ENCODE results near the gene NUP214. TPM values are rescaled to one million over a fixed set of nuclear protein-coding genes. Genes with fewer than 3 reads are reported as not detected.
"Not testable (repeated sequence)": the region's sequence is repeated elsewhere in the genome, so short reads cannot be mapped to it uniquely, and the experiment has no call there.

The NUP214 gene
- total RNA-seq, 1 donor from 2014 or later: 24.7 TPM

GRCh38 chr9:131098391-131099101 lies 26.8 kb upstream of the NUP214 start:
- Histone ChIP-seq H3K27me3 (ENCODE audit: low read depth) (peaks cover 58% of the 10 kb centered on the region), H3K4me1 (peaks cover 86% of the 10 kb centered on the region), H3K36me3 (no peaks in the 10 kb centered on the region), H3K4me3 (peak overlapping the region; percentile 78), H3K27ac (replicated peaks) (peak overlapping the region; percentile 87), H3K9me3 (replicated peaks) (no peaks in the 10 kb centered on the region)
- TF ChIP-seq, protein P1, sequence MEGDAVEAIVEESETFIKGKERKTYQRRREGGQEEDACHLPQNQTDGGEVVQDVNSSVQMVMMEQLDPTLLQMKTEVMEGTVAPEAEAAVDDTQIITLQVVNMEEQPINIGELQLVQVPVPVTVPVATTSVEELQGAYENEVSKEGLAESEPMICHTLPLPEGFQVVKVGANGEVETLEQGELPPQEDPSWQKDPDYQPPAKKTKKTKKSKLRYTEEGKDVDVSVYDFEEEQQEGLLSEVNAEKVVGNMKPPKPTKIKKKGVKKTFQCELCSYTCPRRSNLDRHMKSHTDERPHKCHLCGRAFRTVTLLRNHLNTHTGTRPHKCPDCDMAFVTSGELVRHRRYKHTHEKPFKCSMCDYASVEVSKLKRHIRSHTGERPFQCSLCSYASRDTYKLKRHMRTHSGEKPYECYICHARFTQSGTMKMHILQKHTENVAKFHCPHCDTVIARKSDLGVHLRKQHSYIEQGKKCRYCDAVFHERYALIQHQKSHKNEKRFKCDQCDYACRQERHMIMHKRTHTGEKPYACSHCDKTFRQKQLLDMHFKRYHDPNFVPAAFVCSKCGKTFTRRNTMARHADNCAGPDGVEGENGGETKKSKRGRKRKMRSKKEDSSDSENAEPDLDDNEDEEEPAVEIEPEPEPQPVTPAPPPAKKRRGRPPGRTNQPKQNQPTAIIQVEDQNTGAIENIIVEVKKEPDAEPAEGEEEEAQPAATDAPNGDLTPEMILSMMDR (IDR thresholded peaks at IDR 0.05; ENCODE audit: borderline replicate concordance): no peak
- intact Hi-C loops (cut with micrococcal nuclease): no loop called here
- no peak for DNase-seq

- Histone ChIP-seq H3K4me1 (peaks cover 91% of the 10 kb centered on the region), H3K27me3 (ENCODE audit: low read depth) (peaks cover 52% of the 10 kb centered on the region), H3K36me3 (no peaks in the 10 kb centered on the region), H3K4me3 (peak overlapping the region; percentile 78), H3K9me3 (replicated peaks) (no peaks in the 10 kb centered on the region), H3K27ac (replicated peaks) (peak overlapping the region; percentile 87)
- TF ChIP-seq, protein P1 (IDR thresholded peaks at IDR 0.05; ENCODE audit: borderline replicate concordance): no peak
- intact Hi-C loops (cut with micrococcal nuclease): no loop called here
- DNase-seq: no peak
Measured at GRCh38 chr9:131099102-131099606, 26.2 kb upstream of the NUP214 start.

- intact Hi-C loops (cut with micrococcal nuclease); H3K9me3 ChIP-seq (replicated peaks); DNase-seq; H3K36me3 ChIP-seq: not testable (repeated sequence)
- Histone ChIP-seq H3K4me1 (peaks cover 90% of the 10 kb centered on the region), H3K4me3 (peak overlapping the region; percentile 78), H3K27me3 (ENCODE audit: low read depth) (peaks cover 45% of the 10 kb centered on the region), H3K27ac (replicated peaks) (peak overlapping the region; percentile 87)
Measured at GRCh38 chr9:131099845-131100244, 25.5 kb upstream of the NUP214 start.

DNA sequence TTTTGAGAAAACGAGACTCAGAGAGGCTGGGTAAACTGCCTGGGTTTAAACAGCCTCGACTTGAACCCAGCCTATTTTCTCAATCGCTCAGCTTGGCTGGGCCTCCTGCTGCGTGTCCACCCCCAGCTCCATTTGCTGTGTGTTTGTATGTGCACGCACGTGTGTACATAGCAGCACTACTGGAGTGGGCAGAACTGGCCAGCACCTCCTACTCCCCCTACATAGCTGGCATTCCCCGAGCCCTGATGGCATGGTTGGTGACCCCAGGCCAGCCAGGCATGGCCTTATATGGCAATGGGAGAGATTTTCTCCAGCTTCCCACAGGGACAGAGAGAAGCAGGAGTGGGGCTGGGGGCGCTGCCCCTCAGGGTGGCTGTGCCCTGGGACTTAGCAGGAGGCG lies 24.9 kb upstream of the NUP214 start:
- no peak for DNase-seq
- Histone ChIP-seq H3K27me3 (ENCODE audit: low read depth) (peaks cover 39% of the 10 kb centered on the region), H3K27ac (replicated peaks) (peak overlapping the region; percentile 87), H3K4me3 (peak overlapping the region; percentile 78), H3K36me3 (no peaks in the 10 kb centered on the region), H3K4me1 (peaks cover 84% of the 10 kb centered on the region), H3K9me3 (replicated peaks) (no peaks in the 10 kb centered on the region)
- intact Hi-C loops (cut with micrococcal nuclease): no loop called here
- TF ChIP-seq, protein P1 (IDR thresholded peaks at IDR 0.05; ENCODE audit: borderline replicate concordance): no peak

DNA sequence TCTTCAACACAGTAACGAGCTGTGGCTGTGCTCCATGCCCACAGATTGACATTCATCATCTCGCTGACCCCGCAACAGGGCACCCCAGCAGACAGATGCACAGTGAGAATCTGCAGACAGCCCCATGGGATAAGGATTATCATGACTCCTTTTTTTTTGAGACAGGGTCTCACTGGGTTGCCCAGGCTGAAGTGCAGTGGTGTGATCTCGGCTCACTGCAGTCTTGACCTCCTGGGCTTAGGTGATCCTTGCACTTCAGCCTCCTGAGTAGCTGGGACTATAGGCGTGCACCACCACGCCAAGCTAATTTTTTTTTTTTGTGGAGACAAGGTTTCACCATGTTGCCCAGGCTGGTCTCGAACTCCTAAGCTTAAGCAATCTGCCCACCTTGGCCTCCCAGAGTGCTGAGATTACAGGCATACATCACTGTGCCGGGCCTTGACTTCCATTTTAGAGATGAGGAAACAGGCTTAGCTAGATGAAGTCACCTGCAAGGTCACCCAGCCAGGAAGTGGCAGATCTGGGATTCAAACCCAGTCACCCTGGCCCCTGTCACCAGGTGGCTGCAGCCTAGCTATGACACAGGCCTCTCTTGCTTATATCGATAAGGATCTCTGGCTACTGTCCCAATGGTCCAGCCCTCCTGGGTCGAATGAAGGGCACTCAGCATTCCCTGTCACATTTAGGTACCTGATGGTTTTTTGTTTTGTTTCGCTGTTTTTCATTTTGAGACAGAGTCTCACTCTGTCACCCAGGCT lies 24.0 kb upstream of the NUP214 start:
- intact Hi-C loops (cut with micrococcal nuclease): no loop called here
- no peak for DNase-seq
- Histone ChIP-seq H3K4me1 (peaks cover 83% of the 10 kb centered on the region), H3K9me3 (replicated peaks) (no peaks in the 10 kb centered on the region), H3K27ac (replicated peaks) (peak overlapping the region; percentile 87), H3K36me3 (peaks cover 7% of the 10 kb centered on the region), H3K27me3 (ENCODE audit: low read depth) (peaks cover 30% of the 10 kb centered on the region), H3K4me3 (no peak overlapping the region)
- TF ChIP-seq, protein P1 (IDR thresholded peaks at IDR 0.05; ENCODE audit: borderline replicate concordance): no peak

Data from left ventricle myocardium inferior (tissue), 1 donor.